HL-60/S4 treated with retinoic acid at 250 ng/mL for 4 days and 3 days (cell line): ENCODE results near the gene MCRIP2.

ENCODE experiments used
- in situ Hi-C: fragments of 300-500 bp; cut with MboI; formaldehyde crosslinking; loops from 2 replicates; pipeline ENCODE4 v1.7.0; 2022; ENCODE audit warnings: low sequenced_read_pairs

MCRIP2 gene

DNA sequence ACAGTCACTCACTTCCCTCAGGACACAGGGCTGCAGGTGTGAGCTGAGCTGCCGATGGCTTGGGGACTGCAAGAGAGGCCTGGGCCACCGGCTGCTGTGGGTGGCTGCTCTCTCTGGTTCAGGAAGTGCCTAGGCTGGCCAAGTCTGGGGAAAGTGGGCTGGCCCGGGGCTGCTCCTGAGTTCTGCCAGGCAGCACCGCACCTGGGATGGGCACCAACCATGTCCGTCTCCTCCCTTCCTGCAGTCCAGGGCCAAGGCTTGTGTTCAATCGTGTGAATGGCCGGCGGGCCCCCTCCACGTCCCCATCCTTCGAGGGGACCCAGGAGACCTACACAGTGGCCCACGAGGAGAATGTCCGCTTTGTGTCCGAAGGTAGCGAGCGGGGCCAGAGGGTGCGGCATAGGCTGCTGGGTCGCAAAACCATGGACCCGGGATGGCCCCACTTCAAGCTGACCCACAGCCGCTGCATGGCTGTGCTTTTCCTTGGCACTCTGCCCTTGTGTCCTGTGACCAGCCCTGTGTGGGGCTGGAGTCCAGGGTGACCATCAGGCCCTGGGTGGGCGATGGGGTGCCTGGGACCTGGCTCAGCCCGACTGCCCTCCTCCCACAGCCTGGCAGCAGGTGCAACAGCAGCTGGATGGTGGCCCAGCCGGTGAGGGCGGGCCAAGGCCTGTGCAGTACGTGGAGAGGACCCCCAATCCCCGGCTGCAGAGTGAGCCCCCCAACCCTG lies 5.7 kb downstream of the MCRIP2 start:
- in situ Hi-C loops = no loop called here

DNA sequence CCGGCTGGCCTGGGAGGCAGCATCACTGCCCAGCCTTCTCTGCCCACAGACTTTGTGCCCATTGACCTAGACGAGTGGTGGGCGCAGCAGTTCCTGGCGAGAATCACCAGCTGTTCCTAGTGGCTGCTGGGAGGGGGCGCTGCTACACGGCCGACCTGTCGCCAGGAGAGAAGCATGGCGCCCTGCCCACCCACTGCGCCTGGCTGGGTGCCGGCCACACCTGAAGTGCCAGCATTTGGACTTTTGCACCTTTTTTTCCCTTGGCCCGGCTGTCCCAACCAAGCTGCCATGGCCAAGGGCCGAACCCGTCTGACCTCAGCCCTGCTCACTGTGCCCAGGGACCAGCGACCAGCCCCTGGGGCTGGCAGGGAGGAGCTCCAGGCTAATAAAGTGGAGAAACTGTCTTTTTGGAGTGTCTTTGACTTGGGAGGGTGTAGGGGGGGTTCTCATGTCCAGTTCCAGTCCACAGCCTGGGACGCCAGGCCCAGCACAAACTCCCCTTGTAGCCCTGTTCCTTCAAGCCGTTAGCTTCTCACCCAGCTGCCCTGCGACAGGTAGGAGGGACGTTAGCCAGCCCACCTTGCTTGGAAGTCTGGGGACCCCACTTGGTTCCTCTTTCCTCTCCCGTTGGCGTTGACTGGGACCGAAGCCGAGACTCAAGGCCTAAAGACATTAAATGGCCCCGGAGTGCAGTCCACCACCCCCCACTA lies 6.6 kb downstream of the MCRIP2 start:
- in situ Hi-C loops = no loop called here

DNA sequence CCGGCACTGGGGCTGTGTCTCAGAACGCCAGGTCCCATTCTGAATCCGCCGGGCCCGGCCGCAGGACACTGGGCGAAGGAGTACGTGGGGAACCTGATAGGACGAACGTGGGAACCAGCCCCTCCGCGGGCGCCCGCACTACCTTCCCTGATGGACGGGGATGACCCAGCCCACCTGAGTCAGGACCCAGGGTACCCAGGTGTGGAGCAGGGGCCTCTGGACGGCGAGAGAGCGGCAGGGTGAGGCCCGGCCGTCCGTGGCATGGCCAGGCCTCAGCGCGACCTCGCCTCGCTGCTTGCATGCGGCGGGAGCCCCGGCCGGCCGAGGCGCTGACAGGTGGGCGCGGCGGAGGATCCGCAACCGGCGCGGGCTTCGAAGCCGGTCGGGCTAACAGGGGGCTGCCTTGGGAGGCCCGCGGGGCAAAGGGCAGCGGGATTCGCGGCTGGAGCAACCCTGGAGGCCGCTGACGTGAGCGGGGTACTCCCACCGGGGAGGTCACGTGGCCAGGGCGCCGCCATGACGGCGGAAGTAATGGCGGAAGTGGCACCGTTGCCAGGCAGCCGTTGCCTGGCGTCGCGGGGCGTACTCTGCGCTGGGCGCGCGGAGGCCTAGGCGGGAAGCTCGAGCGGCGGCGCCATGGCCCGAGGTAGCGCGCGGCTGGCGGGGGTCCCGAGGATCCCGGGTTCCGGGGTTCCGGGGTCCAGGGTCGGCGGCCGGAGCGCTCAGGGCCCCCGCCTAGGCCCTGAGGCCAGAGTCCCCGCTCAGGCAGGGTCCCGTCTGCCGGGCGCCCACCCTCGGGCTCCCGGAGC lies 7.4 kb downstream of the MCRIP2 start, which contains the start of gene WDR90:
WDR90 (plus strand) TSS at position 585 of the 809 bp plus-strand sequence; CDS start at position 637, 52 bp downstream.
- in situ Hi-C loops = no loop called here

DNA sequence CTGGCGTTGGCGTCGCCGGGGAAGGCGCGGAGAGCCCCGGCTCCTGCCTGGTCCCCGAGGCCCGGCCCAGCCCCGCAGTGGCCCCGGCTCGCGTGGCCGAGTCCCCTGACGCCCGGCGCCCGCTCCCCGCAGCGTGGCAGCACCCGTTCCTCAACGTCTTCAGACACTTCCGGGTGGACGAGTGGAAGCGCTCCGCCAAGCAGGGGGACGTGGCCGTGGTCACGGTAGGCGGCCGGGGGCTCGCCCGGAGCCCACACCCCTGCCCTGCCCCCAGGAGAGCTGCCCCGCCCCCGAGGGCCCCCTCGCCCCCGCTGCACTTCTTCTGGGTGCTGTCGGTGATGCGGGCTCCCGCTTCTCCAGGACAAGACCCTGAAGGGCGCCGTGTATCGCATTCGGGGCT lies 8.0 kb downstream of the MCRIP2 start:
- in situ Hi-C loops = no loop called here

DNA sequence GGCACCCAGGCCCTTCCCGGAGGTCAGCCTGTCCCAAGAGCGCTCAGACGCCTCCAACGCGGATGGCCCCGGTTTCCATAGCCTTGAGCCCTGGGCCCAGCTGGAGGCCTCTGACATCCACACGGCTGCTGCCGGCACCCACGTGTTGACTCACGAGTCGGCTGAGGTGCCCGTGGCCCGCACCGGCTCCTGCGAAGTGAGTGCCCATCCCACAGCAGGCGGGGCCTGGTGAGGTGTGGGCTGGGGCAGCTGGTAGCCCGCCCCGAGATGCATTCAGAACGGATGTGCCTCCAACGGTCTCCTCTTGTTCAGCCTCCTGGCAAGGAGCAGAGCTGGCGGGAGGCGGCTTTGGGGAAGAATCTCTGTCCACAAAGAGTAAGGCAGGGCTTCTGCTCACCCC lies 10.2 kb downstream of the MCRIP2 start:
- in situ Hi-C loops = no loop called here

DNA sequence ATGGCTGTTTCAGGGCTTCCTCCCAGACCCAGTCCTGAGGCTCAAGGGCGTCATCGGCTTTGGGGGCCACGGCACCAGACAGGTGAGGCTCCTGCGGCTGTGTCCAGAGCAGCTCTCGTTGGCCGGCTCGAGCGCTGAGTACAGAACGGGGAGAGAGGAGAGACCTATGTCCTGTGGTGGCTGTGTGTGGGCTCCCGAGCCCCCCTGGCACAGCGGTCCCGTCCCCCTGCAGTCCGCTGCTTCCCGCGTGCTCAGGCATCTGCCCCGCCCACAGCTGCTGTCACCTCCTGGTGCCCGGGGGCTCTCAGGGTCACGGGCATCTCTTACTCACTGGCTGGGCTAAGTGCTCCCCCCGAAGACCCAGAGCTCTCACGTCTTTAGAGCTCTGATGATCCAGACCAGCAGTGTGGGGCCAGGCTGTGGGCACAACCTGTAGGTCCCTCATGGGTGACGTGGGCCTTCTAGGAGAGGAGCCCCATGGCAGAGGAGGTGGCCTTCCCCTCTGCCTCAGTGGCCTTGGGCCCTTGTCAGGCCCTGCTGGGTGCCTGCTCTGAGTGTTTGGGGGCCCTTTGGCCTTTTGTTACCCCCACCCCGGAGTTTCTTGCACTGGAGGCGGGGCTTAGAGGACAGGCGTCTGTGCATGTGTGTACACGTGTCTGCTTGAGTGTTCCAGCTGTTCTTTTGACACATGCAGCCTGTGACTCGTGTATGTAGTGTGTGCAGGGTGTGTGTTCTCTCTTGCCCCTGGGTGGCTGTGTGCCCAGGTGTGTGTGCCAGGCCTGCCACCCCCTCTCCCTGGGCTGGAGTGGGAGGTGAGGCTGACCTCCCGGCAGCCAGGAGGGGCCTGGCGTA lies 11.1 kb downstream of the MCRIP2 start:
- in situ Hi-C loops = no loop called here

DNA sequence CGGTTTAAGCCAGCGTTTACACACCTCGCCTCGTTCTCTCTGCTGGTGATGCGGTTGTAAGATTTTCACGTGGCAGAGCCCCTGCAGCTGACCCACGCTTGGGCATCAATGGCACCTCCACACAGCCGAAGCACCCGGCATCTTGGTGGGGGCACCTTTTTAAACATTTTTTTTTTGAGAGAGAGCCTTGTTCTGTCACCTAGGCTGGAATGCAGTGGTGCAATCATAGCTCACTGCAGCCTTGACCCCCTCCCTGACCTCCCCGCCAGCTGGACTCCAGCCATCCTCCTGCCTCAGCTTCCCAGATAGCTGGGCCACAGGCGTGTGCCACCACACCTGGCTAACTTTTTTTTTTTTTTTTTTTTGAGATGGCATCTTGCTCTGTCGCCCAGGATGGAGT lies 12.4 kb downstream of the MCRIP2 start:
- in situ Hi-C loops = no loop called here

DNA sequence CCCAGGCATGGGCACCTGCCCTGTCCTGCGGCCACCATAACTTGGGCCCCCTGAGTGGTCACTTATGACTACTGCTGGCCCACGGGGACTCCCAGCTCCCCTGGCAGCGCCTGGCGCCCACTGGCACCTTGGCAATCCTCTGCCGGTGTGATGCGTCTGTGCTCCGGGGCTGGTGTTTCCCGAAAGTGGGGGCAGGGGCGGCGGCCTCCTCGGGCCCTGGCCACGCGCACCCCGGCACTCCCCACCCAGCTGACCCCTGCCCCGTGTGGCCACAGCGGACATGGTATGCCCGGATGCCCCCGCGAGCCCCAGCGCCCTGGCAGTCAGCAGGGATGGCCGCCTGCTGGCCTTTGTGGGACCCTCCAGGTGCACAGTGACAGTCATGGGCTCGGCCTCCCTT lies 15.9 kb downstream of the MCRIP2 start:
- in situ Hi-C loops = no loop called here

DNA sequence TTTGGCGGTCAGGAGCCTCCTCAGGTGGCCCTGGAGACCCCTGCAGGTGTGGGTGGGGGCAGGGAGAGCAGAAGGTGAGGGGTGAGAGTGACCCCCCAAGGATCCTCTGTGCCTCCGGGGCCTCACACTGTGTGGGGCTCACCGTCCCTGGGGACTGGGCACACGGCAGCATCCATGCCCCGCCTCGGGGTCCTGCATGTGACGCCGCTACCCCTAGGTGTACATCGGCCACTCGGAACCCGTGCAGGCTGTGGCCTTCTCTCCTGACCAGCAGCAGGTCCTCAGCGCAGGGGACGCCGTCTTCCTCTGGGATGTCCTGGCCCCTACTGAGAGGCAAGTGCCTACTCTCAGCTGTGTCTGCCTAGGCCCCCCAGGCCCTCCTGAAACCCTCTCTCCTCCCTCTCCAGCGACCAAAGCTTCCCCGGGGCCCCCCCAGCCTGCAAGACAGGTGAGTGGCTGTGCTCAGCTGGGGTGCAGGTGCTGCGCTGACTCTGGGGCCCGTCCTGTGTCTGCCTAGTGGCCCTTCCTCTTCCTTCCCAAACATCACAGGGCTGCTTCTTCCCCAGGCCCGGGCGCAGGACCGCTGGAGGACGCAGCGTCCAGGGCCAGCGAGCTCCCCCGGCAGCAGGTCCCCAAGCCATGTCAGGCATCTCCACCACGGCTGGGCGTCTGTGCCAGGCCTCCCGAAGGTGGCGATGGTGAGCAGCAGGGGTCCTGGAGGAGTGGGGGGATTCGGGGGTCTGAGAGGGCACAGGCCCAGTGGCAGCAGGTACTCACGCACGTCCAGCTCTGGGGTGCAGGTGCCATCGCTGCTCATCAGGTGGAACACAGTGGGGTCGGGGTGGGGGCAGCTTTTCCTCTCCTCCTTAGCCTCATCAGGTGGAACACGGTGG lies 17.3 kb downstream of the MCRIP2 start:
- in situ Hi-C loops = no loop called here

DNA sequence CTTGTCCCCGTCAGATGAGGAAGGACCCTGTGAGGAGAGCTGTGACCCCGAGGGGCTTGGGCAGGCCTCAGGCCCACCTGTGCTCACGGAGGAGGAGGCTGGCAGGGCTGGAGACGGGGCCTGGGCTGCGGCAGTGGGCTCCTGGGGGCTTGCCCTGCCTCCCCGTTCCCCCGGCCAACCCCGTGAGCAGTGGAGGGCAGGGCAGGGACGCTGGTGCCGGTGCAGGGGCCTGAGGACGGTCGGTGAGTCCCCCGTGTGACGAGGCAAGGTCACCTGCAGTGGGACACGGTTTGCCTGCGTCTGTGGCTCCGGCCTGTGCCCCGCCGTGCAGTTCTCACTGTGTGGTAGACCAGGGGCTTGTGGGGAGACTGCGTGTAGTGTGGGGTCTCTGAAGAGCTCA lies 18.0 kb downstream of the MCRIP2 start:
- in situ Hi-C loops = no loop called here

DNA sequence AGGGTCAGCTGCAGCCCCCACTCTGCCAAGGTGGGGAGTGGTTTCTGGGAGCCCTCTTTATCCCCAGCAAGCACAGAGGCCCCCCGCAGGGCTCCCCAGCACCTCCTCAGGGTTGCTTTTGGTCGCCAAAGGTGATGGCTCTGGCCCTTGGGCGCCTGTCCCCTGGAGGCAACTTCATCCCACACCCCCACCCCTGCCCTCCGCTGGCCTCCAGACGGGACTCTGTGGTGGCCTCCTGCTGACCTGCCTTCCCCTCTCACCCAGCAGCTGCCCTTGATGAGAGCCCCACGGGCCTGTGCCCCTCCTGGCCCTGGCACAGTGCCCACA lies 18.5 kb downstream of the MCRIP2 start:
- in situ Hi-C loops = no loop called here

DNA sequence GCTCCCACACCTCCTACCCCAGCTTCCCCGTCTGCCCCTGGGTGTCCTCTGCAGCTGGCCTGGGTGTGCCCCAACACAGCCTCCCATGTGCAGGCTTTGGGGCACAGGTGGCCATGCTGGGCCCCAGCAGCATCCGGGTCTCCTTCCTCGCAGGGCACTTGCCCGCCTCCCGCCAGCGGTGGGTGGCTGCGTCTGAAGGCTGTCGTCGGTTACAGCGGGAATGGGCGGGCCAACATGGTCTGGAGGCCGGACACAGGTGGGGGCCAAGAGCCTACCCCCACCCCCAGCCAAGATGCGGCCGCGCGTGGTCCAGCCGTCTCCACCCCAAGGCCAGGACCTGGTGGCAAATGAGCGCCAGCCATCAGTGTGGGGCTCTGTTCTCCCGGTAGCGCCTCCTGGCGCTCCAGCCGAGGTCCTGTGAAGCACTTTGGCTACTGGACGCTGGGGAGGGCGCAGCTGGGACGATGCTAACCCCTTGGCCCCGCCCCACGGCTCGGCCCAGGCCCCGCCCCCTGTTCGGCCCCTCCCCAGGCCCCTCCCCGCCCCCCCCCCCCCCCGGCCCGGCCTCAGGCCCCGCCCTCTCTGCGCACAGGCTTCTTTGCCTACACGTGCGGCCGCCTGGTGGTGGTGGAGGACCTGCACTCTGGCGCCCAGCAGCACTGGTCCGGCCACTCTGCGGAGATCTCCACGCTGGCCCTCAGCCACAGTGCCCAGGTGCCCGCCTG lies 19.0 kb downstream of the MCRIP2 start:
- in situ Hi-C loops = no loop called here

DNA sequence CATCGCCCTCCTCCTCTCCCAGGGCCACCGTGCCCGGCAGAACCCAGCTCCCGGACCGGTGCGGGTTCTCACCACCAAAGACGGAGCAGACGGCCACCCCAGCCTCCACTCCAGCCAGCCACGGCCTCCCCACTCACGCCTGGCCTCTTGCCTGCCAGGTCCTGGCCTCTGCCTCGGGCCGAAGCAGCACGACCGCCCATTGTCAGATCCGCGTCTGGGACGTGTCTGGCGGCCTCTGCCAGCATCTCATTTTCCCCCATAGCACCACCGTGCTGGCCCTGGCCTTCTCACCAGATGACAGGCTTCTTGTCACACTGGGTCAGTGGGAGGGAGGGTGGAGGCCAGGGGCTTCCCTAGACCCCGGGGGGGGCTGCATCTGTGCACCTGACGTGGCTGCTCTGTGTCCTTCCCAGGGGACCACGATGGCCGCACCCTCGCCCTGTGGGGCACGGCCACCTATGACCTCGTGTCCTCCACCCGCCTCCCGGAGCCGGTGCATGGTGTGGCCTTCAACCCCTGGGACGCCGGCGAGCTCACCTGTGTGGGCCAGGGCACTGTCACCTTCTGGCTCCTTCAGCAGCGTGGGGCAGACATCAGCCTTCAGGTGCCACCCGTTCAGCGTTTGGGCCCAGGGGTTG lies 19.7 kb downstream of the MCRIP2 start:
- in situ Hi-C loops = no loop called here

DNA sequence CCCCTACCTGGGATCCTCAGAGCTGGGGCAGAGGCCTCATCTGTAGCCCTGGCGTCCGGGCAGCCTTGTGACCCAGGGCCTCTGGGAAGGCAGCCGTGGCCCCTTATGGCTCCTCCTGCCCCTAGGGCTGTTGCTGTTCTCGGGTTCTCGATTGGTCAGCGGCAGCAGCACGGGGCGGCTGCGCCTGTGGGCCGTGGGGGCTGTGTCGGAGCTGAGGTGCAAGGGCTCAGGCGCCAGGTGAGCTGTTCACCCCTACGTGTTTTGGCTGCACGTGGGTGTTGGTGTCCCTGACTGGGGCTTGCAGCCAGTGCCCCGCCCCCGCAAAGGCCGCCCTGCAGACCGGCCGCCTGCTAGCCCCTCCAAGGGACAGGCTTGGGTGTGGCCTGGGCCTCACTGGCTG lies 20.5 kb downstream of the MCRIP2 start:
- in situ Hi-C loops = no loop called here

DNA sequence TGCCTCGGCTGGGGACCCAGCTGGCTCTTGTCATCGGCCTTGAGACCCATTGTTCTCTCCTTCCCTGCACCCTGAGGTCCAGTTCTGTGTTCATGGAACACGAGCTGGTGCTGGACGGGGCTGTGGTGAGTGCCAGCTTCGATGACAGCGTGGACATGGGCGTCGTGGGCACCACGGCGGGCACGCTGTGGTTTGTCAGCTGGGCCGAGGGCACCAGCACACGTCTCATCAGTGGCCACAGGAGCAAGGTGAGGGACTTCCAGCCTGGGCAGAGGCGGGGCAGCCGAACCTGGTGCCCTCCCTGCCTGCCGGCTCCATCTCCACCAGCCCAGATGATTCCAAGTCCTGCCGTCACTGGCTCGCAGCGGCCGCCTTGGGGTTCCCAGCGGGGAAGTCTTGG lies 21.0 kb downstream of the MCRIP2 start:
- in situ Hi-C loops = no loop called here

DNA sequence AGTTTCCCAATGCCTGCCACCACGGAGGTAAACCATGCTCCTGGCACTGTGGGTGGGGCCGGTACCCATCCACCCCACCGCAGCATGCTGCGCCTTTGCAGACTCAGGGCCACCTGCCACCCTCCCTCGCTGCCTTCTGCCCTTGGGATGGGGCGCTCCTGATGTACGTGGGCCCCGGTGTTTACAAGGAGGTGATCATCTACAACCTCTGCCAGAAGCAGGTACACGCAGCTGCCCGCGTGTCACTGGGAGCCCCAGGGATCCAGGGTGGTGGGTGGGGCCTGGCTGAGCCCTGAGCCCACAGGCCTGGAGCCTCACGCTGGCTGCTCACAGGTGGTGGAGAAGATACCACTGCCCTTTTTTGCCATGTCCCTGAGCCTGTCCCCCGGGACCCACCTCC lies 24.9 kb downstream of the MCRIP2 start:
- in situ Hi-C loops = no loop called here

DNA sequence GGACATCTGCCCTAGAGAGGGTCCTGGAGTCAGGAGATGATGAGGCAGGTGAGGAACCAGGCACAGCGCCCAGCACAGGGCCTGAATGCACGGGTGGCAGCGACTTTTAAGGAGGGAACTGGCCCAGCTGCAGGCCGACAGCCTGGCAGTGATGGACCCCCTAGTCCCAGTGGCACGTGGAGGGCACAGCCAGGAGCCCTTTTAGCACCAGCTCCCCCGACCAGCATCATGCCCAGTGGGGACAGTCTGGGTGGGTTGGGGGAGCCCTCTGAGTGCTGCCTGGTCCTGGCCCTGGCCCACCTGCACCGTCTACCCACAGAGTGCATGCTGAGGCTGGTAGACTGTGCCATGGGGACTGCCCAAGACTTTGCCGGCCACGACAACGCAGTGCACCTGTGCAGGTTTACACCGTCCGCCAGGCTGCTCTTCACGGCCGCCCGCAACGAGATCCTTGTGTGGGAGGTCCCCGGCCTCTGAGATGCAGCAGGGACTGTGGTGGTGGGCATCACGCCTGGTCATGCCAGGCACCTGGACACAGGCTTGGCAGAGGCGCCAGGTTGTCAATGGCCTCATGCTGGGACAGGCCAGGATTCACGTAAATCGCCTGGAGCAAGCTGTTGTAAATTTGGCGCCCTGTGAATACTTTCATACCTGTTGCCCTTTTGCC lies 25.6 kb downstream of the MCRIP2 start:
- in situ Hi-C loops = no loop called here

DNA sequence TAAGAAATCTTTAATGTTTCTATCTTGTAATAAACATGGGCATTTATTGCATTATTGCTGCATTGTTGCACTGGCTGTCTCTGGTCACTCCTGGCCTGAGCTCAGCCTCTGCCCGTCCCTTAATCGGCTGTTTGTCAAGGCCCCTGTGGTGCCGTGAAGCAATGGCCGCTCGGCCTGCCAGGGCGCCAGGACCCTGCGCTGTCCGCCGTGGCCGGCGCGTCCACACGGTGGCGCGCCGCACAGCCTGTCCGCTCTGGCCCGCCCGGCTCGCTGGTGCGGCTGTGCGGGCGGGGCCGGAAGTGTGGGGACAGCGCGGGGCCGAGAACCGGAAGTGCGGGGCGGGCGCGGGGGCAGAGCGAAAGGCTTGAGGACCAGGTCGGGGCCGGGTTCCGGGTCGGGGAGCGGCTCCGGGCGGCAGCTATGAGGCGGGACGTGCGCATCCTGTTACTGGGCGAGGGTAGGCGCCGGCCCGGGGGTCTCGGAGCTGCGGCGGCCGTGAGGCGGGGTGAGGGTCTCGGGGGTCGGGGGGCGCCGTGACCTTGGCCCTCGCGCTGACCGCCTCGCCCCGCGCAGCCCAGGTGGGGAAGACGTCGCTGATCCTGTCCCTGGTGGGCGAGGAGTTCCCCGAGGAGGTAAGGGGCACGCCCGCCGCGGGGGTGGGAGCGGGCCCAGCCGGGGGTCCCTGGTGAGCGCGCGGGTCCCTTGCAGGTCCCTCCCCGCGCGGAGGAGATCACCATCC lies 26.3 kb downstream of the MCRIP2 start, which contains the start of gene RHOT2:
RHOT2 (plus strand) TSS at position 353 of the 739 bp plus-strand sequence; CDS start at position 421, 68 bp downstream.
- in situ Hi-C loops = no loop called here
